ENCODE data around the gene RPL4.

RPL4 gene

DNA sequence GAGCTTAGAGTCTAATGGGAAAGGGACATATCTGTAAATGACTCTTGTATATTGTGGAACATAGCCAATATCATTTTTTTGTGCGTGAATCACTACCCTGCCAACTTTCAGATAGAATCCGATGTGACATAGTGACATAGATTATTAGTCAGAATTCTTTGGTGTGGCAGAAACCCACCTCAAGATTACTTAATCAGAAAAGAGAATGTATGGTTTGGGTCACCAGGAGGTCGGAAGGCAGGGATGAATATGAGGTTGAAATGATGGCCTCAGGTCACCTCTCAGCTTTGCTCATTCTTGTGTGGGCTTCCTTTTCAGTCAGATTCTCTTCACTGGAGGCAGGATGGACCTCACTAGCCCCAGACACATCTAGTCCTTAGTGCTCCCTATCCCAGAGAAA lies 48.4 kb downstream of the RPL4 start:
- no peak for DNase-seq (ENCODE audit: low read depth)

DNA sequence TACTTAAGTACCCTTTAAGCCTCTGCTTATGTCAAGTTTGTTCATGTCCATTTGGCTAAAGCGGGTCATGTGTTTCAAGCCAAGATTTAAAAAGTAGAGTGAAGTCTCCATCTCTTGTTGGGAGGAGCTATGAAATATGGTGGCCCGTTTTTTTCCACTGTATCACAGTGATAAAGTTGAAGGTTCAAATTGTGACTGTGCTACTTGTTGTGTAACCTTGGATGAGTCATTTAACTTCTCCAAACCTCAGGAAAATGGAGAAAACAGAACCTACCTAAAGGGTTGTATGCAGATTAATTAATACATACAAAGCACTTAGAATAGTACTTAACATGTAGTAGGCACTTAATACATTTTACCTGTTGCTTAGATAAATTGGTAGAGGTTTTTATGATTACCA lies 50.5 kb downstream of the RPL4 start:
- DNase-seq (ENCODE audit: low read depth): no peak

GRCh38 chr15:66452971-66453580 lies 51.6 kb downstream of the RPL4 start:
- DNase-seq (ENCODE audit: low read depth): no peak

GRCh38 chr15:66452420-66452819 lies 52.2 kb downstream of the RPL4 start:
- no peak for DNase-seq (ENCODE audit: low read depth)

Measured in stimulated activated CD8-positive, alpha-beta memory T cell treated with anti-CD3 and anti-CD28 coated beads, Interleukin-12 subunit alpha, Interleukin-12 subunit beta, amount 100 ng/mL, for 1 hour (primary cell).